ENCODE measurements around the gene CASQ2.

Gene CASQ2

DNA sequence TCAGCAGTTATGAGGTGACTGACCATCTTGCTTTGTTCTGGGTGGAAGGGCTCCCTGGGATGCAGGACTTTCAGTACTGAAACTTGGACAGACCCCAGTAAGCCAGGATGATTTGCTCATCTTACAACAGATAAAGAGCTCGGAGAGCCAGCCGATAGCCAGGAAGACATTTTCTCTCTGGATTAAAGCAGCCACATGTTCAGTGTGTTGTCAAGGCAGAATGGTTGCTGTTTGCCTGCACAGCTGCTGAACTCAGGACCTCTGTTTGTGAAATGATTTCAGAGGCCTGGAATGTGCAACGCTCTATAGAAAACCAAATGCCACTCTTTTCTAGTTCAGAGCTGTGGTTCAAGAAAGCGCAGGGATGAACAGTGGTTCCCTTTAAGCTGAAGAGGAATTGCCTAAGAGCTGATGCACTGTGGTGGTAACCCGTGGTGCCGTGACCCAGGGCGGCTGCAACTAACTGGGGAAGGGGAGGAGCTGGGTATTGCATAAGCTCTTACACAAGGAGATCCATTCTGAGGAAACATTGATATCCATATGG, 40.7 kb downstream of the CASQ2 start:
- no peak for DNase-seq (ENCODE audit: low read depth)

DNA sequence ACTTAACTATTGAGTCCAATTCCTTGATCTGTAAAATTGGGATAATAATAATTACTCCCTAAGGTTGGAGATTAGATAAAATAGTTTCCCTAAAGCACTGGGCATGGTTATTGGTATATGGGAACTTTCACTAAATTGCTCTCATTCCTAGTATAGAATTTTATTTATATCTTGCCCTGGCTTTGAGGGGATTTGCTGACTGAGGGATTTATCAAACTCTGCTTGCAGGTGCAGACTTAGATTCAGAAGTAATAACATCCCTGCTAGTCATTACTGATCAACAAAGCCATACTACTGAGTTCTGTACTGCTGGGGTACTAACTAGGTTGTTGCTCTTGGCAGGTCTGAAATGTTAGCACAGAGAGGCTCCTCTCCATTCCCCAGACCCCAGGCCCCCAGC, 41.9 kb downstream of the CASQ2 start:
- no peak for DNase-seq (ENCODE audit: low read depth)

GRCh38 chr1:115726161-115726560, 42.4 kb downstream of the CASQ2 start:
- DNase-seq (ENCODE audit: low read depth) = no peak

DNA sequence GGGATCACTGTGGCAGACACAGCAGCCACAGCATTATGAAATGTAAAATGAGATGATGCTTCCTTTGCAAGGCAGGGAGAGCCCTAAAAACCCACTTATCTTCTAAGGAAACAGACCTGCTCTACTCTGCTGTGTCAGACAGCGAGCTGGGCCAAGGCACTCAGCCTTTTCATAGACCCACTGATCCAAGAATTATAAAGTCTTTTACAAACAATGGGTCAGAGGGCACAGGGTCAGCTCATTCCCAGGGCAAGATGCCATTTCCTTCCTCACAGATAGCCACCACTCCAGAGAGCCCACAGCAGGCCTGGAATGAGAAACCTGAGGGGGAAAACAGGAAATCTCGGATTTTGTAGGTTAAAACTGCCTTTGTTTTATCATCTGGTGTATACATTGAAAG, 42.9 kb downstream of the CASQ2 start:
- no peak for DNase-seq (ENCODE audit: low read depth)

DNA sequence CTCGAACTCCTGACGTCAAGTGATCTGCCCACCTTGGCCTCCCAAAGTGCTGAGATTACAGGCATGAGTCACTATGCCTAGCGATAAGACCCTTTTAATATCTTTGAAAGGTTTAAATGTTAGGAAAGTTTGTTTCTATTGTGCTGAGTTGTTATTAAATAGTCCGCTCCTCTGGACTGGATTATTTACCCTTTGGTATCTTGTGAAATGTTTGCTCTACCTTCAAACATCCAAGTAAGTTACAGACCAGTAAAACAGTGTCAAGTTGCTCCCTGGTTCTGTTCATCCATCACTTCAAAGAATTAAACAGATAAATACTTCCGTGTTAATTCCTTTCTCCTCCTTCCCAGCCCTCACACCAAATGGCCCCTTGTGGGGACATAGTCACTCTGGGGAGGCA, 44.8 kb downstream of the CASQ2 start:
- DNase-seq (ENCODE audit: low read depth) = no peak

DNA sequence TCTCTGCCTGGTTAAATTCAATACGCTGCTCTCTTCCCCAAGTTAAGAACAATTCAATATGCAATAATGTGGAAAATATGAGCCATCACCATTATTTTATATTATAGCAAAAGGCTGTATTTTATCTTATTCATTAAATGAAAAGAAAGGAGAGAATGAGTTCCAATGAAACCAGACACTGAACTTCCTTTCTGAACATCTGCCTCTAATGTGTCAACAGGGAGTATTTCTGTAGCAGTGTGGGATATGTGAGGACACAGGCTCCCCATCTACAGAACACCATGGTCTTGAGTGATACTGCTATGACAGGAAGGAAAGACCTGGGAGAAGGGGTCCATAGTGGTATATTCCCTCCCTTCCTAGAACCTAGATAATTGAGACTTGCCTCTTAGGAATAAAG, 46.3 kb downstream of the CASQ2 start:
- DNase-seq (ENCODE audit: low read depth) = no peak

DNA sequence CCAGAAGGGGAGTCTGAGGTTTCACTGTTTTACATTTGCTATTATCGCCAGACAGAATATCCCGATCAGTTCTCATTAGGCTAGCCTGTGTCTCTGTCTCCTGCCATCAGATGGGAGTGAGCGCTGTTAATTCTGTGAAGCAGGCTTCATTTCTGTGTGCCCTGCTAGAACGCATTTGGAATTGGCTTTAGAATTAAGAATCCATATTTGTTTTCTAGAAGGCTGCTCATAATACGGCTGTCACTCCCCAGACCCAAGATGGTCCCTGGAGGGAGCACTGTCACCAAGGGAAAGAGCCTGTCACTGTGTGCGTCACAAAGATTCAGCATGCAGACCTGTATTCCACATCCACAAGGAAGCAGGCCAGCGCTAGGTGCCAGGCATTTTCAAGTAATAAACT, 49.2 kb downstream of the CASQ2 start:
- no peak for DNase-seq (ENCODE audit: low read depth)

DNA sequence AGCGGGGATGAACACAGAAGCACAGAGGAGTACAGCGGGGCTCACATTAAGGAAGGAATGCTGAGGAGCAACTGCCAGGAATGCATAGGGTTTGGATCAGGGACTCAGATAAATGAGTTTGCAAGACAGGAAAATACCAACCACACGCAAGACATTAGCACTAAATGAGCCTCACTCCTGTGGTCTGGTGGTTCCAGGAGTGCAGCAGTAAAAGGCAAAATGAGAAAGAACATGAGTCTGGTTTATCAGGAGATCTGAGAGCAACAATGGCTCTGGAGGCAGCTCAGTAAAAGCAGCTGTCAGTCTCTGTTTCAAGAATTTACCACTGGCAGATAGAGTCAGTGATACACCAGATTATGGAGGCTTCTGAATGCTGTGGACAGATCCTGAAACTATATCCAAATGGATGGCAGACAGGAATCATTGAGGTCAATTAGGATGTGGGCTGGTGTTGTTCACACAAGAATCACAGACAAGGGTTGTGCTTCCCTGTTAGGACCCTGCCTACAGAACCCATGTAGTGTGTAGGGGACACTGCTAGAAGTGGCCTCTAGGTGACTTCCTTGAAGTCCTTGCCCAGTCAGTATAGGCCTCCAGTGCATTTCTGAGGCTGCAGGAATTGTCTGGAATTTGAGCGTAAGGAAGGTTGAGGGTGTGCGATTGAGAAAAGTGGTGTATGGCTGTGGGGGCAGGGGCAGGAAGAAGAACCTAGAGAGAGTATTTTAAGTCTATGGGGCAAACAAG, 50.3 kb downstream of the CASQ2 start:
- no peak for DNase-seq (ENCODE audit: low read depth)

DNA sequence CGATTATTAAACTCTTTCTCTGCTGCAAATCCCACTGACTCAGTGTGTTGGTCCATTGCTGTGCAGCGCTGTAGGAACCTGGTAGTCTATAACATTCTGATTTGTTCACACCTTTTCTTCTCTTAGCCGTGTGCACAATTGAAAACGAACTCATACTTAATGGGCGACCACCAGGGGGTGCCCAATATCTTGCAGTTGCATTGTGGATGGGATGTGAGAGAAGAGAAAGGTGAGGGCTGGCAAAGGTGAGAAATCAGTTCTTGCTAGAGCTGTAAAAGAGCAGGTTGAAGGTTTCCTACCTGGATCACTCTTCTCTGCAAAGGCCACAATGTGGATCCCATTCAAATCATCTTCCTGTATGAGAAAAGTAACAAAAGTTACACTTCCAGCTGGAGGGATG, 51.0 kb downstream of the CASQ2 start:
- peak; percentile 4 for DNase-seq (ENCODE audit: low read depth)

DNA sequence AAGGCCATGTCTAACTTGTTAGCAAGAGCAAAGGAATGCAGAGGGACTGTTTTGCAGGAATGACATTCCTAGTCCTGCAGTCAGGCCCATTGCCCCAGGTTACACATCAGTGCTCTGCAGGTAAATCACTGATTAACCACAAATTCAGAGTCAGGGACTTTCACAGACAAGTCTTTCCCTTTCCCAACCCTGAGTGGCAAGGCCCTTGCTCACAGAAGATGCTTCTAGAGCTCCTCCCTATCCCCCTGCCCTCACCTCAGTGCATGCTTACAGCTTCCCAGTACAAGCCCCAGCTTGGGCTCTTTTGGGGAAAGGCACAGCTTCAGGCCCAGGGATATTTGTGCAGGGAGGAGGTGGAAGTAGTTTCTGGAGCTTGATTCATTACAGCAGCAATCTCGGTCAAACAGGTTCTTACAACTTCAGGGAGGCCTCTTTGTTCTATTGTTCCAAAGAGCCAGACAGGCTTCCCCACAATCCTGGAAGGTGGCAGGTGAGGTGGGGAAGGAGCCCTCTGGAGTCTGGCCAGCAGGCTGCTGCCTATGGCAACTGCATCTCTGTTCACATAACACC, 53.9 kb downstream of the CASQ2 start:
- DNase-seq (ENCODE audit: low read depth) = no peak

DNA sequence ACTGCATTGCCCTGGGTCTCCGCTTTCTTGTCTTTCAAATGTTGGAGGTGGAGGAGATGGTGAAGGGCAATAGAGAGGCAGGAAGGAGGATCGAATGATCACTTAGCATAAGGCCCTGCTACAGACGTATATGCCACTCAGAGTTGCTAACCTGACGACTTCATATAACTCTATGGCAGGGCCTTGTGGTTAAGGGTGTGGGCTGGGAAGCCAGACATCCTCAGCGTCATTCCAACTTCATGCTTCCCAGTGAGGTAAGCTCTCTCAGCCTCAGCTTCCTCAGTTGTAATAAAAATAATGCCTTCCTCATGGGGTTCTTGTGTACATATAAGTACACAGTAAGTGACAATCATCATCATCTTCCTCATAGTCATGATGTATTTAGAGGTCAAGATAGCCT, 54.6 kb downstream of the CASQ2 start:
- DNase-seq (ENCODE audit: low read depth) = no peak

- DNase-seq (ENCODE audit: low read depth) = no peak
Observed at GRCh38 chr1:115712911-115713609, 55.5 kb downstream of the CASQ2 start.

- no peak for DNase-seq (ENCODE audit: low read depth)
Observed at GRCh38 chr1:115710859-115711624, 57.5 kb downstream of the CASQ2 start.

GRCh38 chr1:115706587-115707425, 61.7 kb downstream of the CASQ2 start:
- no peak for DNase-seq (ENCODE audit: low read depth)

DNA sequence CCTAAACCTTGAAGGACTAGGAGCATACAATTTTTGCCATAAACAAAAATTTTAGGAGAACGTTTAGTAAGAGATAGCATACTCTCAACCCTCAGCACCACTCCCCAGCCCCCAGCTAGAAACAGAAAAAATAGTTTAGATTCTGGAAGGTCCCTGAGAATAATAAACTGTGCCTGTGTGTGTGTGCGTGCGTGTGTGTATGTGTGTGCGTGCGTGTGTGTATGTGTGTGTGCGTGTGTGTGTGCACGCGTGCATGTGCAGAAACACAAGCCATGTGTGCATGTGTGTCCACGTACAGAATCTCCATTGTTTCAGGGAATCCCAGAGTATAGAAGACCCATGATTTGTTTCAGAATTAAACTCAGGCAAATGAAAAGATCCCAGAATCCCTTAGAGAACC, 62.6 kb downstream of the CASQ2 start:
- DNase-seq (ENCODE audit: low read depth) = no peak

DNA sequence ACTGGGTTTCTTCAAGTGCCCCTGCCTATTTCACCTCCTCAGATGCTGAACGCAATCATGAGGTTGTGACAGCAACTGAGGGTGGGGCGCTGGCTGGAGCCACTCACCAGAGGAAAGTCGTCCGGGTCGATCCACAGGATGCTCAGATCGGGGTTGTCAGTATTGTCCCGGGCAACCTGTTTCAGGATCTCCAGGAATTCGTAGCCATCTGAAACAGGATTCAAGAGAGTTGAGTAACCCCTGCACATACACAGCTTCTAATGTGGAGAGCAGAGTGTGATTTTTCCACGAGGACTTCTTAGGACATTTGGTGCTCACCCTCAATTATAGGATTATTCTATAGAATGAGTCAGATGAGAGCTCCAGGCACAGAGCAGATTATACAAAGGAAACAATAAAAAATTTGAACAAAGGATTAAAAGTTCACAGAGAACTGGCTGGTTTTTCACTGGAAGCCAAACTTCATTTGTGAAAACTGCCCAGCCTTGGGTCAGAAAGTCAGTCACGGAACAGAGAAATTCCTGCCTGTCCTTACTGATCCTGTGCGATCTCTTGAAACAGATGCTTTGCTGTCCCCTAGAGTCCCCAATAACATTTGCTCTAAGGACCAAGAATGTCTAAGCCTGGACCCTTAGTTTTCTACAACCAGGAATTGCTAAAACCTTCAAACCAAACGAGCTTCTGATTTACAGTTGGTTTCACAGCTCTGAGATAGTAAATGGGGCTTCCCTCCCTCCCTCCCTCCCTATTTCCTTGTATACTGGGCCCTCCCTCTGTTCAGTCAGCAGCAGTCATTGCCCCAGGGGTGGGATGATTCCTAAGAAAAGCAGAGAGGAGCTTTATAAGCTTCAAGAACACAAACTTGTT, 63.2 kb downstream of the CASQ2 start:
- no peak for DNase-seq (ENCODE audit: low read depth)

DNA sequence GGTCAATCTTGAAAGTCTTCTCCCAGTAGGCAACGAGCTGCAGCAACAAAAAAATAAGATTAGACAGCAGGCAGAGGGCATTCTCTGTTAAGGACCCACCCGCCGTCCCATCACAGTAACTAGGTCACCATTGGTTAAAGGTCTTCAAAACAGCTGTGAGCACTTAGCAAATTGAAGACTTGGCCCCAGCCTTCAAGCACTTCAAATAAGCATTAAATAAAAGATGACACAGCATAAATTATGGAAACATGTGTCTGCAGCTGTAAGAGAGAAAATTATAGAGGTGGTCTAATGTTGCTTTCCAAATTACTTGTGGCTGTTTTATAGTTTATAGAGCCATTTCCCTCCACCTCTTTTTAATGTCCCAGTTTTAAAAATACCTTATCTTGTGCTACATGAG, 65.6 kb downstream of the CASQ2 start:
- no peak for DNase-seq (ENCODE audit: low read depth)

DNA sequence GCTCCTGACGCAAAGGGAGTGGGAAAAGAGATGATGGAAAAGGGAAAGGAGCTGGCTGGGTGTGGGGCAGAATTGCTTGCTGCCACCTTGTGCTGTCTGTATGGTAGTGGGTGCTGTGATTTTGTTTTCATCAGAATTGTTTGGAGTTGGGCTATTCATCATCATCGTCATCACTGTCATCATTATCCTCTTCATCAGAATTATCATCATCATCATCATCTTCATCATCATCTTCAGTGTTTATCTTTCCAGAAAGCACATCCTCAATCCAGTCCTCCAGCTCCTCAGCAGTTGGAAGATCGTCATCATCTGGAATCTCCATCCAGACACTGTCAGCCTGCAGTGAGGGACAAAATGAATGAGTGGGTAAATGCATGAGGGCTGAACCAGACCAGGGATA, 67.4 kb downstream of the CASQ2 start:
- DNase-seq (ENCODE audit: low read depth) = no peak

GRCh38 chr1:115697619-115698018, 70.9 kb downstream of the CASQ2 start:
- no peak for DNase-seq (ENCODE audit: low read depth)

DNA sequence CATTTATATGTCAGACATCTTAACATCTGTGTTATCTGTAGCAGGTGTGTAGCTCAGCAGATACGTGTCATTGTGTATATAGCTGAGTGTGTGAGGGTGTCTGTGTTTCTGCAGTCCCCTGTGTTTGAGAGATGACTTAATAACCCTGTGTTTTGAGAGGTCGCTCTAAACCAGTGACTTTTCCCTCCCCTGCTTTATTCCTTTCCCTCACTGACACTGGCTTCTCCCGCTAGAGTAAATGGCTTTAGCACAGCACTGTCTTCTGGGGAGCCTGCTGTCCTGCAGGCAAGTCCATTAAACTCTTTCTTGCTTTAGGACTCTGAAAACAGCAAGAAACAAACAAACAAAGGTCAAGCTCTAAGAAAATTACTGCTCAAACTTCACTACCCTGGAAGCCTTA, 73.7 kb downstream of the CASQ2 start:
- no peak for DNase-seq (ENCODE audit: low read depth)

- no peak for DNase-seq (ENCODE audit: low read depth)
Observed at GRCh38 chr1:115692224-115692623, 76.3 kb downstream of the CASQ2 start.
